ENCODE data around the gene ARHGAP20.

Gene ARHGAP20, protein sequence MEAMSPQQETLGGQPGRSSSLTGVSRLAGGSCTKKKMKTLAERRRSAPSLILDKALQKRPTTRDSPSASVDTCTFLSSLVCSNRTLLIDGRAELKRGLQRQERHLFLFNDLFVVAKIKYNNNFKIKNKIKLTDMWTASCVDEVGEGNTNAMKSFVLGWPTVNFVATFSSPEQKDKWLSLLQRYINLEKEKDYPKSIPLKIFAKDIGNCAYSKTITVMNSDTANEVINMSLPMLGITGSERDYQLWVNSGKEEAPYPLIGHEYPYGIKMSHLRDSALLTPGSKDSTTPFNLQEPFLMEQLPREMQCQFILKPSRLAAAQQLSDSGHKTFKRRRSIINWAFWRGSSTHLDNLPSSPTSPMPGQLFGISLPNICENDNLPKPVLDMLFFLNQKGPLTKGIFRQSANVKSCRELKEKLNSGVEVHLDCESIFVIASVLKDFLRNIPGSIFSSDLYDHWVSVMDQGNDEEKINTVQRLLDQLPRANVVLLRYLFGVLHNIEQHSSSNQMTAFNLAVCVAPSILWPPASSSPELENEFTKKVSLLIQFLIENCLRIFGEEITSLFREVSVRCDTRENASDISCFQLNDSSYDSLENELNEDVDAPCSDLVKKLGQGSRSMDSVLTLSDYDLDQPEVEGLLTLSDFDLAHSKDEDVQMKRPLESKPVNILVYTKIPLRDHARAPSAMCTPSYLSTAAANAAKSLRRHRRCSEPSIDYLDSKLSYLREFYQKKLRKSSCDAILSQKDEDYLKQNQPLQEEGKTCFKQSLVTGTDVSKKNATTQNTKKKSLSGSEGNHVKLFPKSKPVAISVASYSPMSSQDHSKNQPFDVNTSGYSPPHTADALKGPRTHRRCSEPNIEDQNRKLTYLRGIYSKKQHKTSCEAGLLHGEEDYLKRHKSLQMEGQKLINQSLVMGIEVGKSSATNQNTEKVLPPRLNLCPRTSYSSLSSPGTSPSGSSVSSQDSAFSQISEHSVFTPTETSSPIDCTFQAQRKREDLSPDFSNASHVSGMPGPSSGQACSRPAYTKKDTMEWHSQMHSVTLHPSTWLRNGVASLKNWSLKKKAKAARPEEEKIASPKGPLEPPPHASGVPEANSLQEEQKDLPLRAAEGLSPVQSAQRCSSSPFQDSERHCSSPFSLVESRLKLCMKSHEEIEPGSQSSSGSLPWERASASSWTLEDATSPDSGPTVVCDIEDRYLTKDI

DNA sequence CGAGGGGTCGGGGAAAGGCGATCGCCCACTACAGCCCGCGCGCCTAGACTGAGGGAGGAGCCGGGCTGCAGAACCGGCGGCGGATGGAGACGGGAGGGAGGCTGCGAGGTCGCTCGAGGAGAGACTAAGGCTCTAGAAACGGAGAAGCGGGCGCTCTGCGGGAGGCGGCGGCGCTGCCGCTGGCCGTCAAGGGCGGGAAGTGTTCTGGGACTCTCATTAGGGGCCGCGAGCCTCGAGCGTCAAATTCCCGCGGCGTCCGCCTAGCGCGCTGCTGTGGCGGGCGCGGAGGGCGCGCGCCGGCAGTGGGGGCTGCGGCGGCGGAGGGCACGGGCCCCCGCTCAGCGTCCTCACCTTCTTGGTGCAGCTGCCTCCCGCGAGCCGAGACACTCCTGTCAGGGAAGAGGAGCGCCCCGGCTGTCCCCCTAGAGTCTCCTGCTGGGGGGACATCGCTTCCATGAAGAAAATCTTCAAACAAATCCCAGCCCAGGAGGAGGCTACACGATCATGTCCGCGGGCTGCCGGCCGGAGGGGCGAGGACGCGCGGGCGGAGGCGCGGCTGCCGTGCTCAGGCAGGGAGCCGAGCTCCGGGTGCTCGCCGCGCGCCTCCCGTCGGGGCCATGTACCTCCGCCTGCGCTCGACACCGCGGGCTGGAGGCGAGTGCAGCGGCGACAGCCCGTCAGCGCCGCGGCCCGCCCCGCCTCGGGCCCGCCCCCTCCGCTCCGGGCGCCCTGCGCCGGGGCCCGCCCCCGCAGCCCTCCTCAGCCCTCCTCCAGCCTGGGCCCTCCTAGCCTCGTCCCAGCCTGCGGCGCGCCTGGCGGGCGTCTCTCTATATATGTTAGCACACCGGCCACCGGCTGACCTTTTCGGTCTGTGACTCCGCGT lies at the start of gene ARHGAP20:
ARHGAP20 (minus strand) TSS at position 662 of the 883 bp plus-strand sequence; CDS start at position 456, 206 bp downstream.
- peak; percentile 84 for ATAC-seq
- Mint-ChIP-seq H3K4me1 (peaks cover 25% of the 10 kb centered on the region), H3K4me3 (peak within 1 kb of the TSS; percentile 77 to 81), H3K27me3 (peaks cover 70% of the 10 kb centered on the region), H3K9me3 (no peaks in the 10 kb centered on the region), H3K27ac (no peak within 1 kb of the TSS)
- peak; percentile 52 to 69 for DNase-seq

DNA sequence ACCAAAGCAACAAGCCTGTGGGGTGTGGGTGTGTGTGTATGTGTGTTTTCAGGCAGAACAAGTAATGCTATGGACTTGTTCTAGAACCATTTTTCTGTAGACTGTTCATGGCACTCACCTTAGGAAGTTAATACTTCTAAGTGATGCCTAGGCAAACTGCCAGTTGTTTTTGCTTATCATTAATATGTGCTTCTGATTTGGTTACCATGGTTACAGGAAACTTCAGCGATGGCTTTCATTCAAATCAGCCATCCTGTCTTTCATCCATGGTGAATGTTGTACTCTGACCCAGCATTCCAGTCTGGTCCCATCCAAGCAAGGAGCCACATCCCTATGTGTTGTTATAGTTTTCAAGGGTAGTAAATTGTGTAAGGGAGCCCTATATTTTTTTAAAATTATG lies 49.8 kb upstream of the ARHGAP20 start:
- ATAC-seq (no peak), DNase-seq (no peak)
- no peaks in the 10 kb centered on the region for H3K9me3 Mint-ChIP-seq
- no peaks in the 10 kb centered on the region for H3K4me1 Mint-ChIP-seq
- H3K27ac Mint-ChIP-seq = no peak overlapping the region
- H3K4me3 Mint-ChIP-seq = no peak overlapping the region
- H3K27me3 Mint-ChIP-seq = peaks cover 9% of the 10 kb centered on the region

- no peaks in the 10 kb centered on the region for H3K4me1 Mint-ChIP-seq
- H3K27ac Mint-ChIP-seq = no peak overlapping the region
- H3K27me3 Mint-ChIP-seq = peaks cover 9% of the 10 kb centered on the region
- DNase-seq (no peak), ATAC-seq (no peak)
- no peaks in the 10 kb centered on the region for H3K9me3 Mint-ChIP-seq
- no peak overlapping the region for H3K4me3 Mint-ChIP-seq
These were observed 48.9 kb upstream of the ARHGAP20 start for GRCh38 chr11:110761131-110761530.

- DNase-seq (no peak), ATAC-seq (no peak)
- Mint-ChIP-seq H3K27me3 (peaks cover 9% of the 10 kb centered on the region), H3K4me1 (no peaks in the 10 kb centered on the region), H3K4me3 (no peak overlapping the region), H3K9me3 (no peaks in the 10 kb centered on the region), H3K27ac (no peak overlapping the region)
These were observed 47.7 kb upstream of the ARHGAP20 start for GRCh38 chr11:110759972-110760381.

GRCh38 chr11:110757962-110758755 lies 45.9 kb upstream of the ARHGAP20 start:
- ATAC-seq = no peak
- Mint-ChIP-seq H3K27ac (no peak overlapping the region), H3K4me1 (no peaks in the 10 kb centered on the region), H3K27me3 (peaks cover 9% of the 10 kb centered on the region), H3K4me3 (no peak overlapping the region), H3K9me3 (peaks cover 2 to 6% of the 10 kb centered on the region in 2 donors)
- DNase-seq = no peak

DNA sequence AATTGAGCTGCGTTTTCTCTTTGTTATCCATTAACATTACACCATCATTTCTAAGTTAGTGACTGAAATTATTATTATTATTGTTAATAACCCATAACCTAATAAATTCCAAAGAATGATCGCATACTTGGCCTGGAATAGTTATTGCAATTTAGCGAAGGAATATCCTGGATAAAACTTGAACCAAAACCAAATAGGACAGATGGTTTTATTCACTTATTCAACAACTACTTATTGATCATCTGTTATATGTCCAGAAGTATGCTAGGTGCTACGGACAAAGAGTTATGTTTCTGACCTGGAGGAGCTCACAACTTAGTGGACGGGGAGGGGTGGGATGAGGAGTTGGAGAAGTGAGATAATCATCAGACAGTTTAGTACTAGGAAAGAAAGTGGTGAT lies 44.8 kb upstream of the ARHGAP20 start:
- no peak overlapping the region for H3K27ac Mint-ChIP-seq
- no peak overlapping the region for H3K4me3 Mint-ChIP-seq
- H3K9me3 Mint-ChIP-seq = peaks cover 13 to 14% of the 10 kb centered on the region in 2 donors
- DNase-seq (no peak), ATAC-seq (no peak)
- H3K4me1 Mint-ChIP-seq = no peaks in the 10 kb centered on the region
- H3K27me3 Mint-ChIP-seq = peaks cover 9% of the 10 kb centered on the region

DNA sequence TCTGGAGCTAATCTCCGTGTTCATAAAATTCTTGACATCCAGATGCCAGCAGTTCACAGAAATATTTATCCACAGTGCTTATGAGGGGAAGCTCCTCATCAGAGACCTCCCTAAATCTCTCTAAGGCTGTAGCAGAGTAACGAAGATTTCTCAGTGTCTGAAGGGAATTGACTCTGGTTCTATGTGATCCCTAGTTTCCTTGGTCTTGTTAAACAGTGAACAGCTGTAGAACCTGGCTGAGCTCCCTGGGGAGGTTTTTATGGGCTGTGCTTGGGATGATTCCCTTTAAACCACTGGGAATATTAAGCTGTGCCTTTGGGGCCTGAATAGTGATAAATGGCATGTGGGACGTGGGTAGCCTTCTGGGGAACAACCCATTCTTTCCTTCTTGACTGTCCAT lies 43.7 kb upstream of the ARHGAP20 start:
- DNase-seq = no peak
- Mint-ChIP-seq H3K27ac (no peak overlapping the region), H3K4me3 (no peak overlapping the region), H3K4me1 (no peaks in the 10 kb centered on the region), H3K9me3 (peaks cover 14 to 18% of the 10 kb centered on the region in 2 donors), H3K27me3 (peaks cover 4% of the 10 kb centered on the region)
- ATAC-seq = no peak

DNA sequence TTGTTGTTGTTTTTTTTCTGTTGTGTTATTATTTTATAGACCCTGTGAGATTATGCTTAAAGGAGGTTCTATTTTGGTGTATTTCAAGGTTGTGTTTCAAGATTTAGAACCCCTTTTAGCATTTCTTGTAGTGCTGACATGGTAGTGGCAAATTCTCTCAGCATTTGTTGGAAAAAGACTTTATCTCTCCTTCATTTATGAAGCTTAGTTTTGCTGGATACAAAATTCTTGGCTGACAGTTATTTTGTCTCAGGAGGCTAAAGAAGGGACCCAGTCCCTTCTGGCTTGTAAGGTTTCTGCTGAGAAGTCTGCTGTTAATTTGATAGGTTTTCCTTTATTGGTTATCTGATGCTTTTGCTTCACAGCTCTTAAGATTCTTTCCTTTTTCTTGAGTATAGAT lies 40.7 kb upstream of the ARHGAP20 start:
- H3K27me3 Mint-ChIP-seq = no peaks in the 10 kb centered on the region
- H3K9me3 Mint-ChIP-seq = peaks cover 14 to 18% of the 10 kb centered on the region in 2 donors
- no peak overlapping the region for H3K4me3 Mint-ChIP-seq
- no peaks in the 10 kb centered on the region for H3K4me1 Mint-ChIP-seq
- DNase-seq (no peak), ATAC-seq (no peak)
- no peak overlapping the region for H3K27ac Mint-ChIP-seq

DNA sequence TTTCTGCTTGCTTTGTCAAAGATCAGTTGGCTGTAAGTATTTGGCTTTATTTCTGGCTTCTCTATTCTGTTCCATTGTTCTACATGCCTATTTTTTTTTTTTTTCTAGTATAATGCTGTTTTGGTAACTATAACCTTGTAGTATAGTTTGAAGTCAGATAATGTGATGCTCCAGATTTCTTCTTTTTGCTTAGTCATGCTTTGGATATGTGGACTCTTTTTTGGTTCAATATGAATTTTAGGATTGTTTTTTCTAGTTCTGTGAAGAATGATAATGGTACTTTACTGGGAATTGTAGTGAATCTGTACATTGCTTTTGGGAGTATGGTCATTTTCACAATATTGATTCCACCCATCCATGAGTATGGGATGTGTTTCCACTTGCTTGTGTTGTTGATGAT lies 37.9 kb upstream of the ARHGAP20 start:
- DNase-seq = no peak
- no peak for ATAC-seq
- no peak overlapping the region for H3K27ac Mint-ChIP-seq
- H3K27me3 Mint-ChIP-seq = no peaks in the 10 kb centered on the region
- no peaks in the 10 kb centered on the region for H3K4me1 Mint-ChIP-seq
- no peak overlapping the region for H3K4me3 Mint-ChIP-seq
- H3K9me3 Mint-ChIP-seq = peaks cover 14 to 18% of the 10 kb centered on the region in 2 donors

- Mint-ChIP-seq H3K4me1 (no peaks in the 10 kb centered on the region), H3K4me3 (no peak overlapping the region), H3K27ac (no peak overlapping the region), H3K27me3 (no peaks in the 10 kb centered on the region), H3K9me3 (peaks cover 2 to 9% of the 10 kb centered on the region in 2 donors)
- ATAC-seq (no peak), DNase-seq (no peak)
These were observed 35.3 kb upstream of the ARHGAP20 start for GRCh38 chr11:110747531-110747930.

DNA sequence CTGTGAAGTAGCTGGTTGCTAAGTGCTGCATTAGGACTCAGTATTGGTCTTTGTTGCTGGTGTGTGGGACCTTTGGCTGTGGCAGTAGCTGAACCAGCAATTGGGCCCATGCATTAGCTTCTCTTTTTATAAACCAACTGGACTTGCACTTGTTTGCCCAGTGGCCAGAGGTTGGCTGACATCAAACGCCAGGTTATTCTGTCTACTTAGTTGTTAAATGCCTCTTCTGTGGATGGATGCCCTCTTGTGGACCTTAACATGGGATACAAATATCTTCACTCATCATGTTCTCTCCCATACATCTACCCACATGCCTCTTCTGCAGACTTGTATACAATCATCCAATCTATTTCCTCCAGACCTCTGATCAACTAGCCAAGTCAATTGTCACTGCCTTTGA lies 26.4 kb upstream of the ARHGAP20 start:
- no peak overlapping the region for H3K27ac Mint-ChIP-seq
- H3K4me3 Mint-ChIP-seq = no peak overlapping the region
- H3K4me1 Mint-ChIP-seq = no peaks in the 10 kb centered on the region
- H3K9me3 Mint-ChIP-seq = no peaks in the 10 kb centered on the region
- peaks cover 8% of the 10 kb centered on the region for H3K27me3 Mint-ChIP-seq
- DNase-seq = no peak
- no peak for ATAC-seq

DNA sequence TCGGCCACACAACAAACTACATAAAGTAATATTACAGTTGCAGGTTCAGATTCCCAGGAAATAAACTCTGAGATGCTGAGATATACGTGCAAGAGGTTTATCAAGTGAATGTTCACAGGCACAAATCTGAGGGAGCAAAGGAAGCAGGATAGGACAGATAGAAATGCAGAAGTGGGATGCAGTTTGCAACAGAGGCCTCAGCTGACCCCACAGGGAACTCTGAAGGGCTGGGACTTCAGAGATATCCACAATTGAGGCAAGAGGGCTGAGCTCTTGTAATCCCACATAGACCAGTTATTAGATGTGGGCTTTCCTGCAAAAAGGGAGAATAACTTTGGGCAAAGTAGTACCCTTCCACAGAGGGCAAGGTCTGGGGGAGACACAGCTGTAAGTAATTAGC lies 25.4 kb upstream of the ARHGAP20 start:
- ATAC-seq (no peak), DNase-seq (no peak)
- Mint-ChIP-seq H3K27ac (no peak overlapping the region), H3K4me3 (no peak overlapping the region), H3K27me3 (peaks cover 8% of the 10 kb centered on the region), H3K9me3 (no peaks in the 10 kb centered on the region), H3K4me1 (no peaks in the 10 kb centered on the region)

DNA sequence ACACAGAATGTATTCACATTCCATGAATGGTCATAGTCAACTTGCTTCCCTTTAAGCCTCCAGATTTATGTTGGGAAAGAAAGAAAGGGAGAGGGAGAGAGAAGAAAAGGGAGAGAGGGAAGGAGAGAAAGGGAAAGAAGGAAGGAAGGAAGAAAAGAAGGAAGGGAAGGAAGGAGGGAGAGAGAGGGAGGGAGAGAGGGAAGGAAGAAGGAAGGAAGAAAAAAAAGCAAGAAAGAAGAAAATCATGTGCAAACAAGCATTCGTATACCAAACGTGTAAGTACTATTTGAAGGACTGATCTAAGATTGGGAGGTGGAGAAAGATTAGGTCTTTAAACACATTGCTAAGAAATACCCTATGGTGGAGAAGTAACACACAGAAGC lies 23.9 kb upstream of the ARHGAP20 start:
- H3K27me3 Mint-ChIP-seq = peaks cover 8% of the 10 kb centered on the region
- no peak overlapping the region for H3K27ac Mint-ChIP-seq
- H3K9me3 Mint-ChIP-seq = no peaks in the 10 kb centered on the region
- no peak for DNase-seq
- no peak overlapping the region for H3K4me3 Mint-ChIP-seq
- no peak for ATAC-seq
- H3K4me1 Mint-ChIP-seq = no peaks in the 10 kb centered on the region

- no peaks in the 10 kb centered on the region for H3K4me1 Mint-ChIP-seq
- no peak overlapping the region for H3K4me3 Mint-ChIP-seq
These were observed 23.4 kb upstream of the ARHGAP20 start for GRCh38 chr11:110735455-110736170.

More at GRCh38 chr11:110735455-110736170, 23.4 kb upstream of the ARHGAP20 start:
- Mint-ChIP-seq H3K27ac (no peak overlapping the region), H3K9me3 (no peaks in the 10 kb centered on the region), H3K27me3 (peaks cover 8% of the 10 kb centered on the region)
- no peak for DNase-seq
- no peak for ATAC-seq

Data from stimulated activated naive CD8-positive, alpha-beta T cell treated with anti-CD3 and anti-CD28 coated beads, Interleukin-15, amount 100 ng/mL, for 72 hours (primary cell).